ENCODE results near the gene NPAS2. TPM values are rescaled to one million over a fixed set of nuclear protein-coding genes. Genes with fewer than 3 reads are reported as not detected.

The NPAS2 gene
- total RNA-seq, 1 experiment from 2014 or later = 142 TPM

- Mint-ChIP-seq H3K27me3 (ENCODE audit: unreplicated experiment) (no peaks in the 10 kb centered on the region), H3K4me3 (ENCODE audit: low read depth, unreplicated experiment) (no peak overlapping the region), H3K9me3 (ENCODE audit: low read depth, unreplicated experiment) (no peaks in the 10 kb centered on the region), H3K27ac (ENCODE audit: unreplicated experiment) (no peak overlapping the region), H3K36me3 (ENCODE audit: insufficient read depth, unreplicated experiment) (peaks cover 23% of the 10 kb centered on the region), H3K4me1 (ENCODE audit: low read depth, unreplicated experiment) (peaks cover 43% of the 10 kb centered on the region)
- no TSS peak for BruUV-seq (replicated peaks)
- no peak for DNase-seq
- intact Hi-C loops (cut with micrococcal nuclease; ENCODE audit: unreplicated experiment) = no loop called here
- TF ChIP-seq CTCF (IDR thresholded peaks at IDR 0.05; ENCODE audit: unreplicated experiment) = no peak
- CTCF ChIA-PET = no interaction called here
Measured at GRCh38 chr2:100869120-100869519, 49.2 kb downstream of the NPAS2 start.

- CTCF ChIA-PET = no interaction called here
- intact Hi-C loops (cut with micrococcal nuclease; ENCODE audit: unreplicated experiment) = no loop called here
- H3K27ac Mint-ChIP-seq (ENCODE audit: unreplicated experiment) = no peak overlapping the region
- peaks cover 21% of the 10 kb centered on the region for H3K36me3 Mint-ChIP-seq (ENCODE audit: insufficient read depth, unreplicated experiment)
- DNase-seq = no peak
- no peak for TF ChIP-seq CTCF (IDR thresholded peaks at IDR 0.05; ENCODE audit: unreplicated experiment)
- peaks cover 39% of the 10 kb centered on the region for H3K4me1 Mint-ChIP-seq (ENCODE audit: low read depth, unreplicated experiment)
- no peaks in the 10 kb centered on the region for H3K9me3 Mint-ChIP-seq (ENCODE audit: low read depth, unreplicated experiment)
- no TSS peak for BruUV-seq (replicated peaks)
- H3K27me3 Mint-ChIP-seq (ENCODE audit: unreplicated experiment) = no peaks in the 10 kb centered on the region
- no peak overlapping the region for H3K4me3 Mint-ChIP-seq (ENCODE audit: low read depth, unreplicated experiment)
Measured at GRCh38 chr2:100870652-100871531, 51.0 kb downstream of the NPAS2 start.

- Mint-ChIP-seq H3K27ac (ENCODE audit: unreplicated experiment) (no peak overlapping the region), H3K4me1 (ENCODE audit: low read depth, unreplicated experiment) (peaks cover 31% of the 10 kb centered on the region), H3K4me3 (ENCODE audit: low read depth, unreplicated experiment) (no peak overlapping the region), H3K9me3 (ENCODE audit: low read depth, unreplicated experiment) (no peaks in the 10 kb centered on the region), H3K36me3 (ENCODE audit: insufficient read depth, unreplicated experiment) (peaks cover 15% of the 10 kb centered on the region), H3K27me3 (ENCODE audit: unreplicated experiment) (no peaks in the 10 kb centered on the region)
- no TSS peak for BruUV-seq (replicated peaks)
- no peak for DNase-seq
- intact Hi-C loops (cut with micrococcal nuclease; ENCODE audit: unreplicated experiment) = no loop called here
- no peak for TF ChIP-seq CTCF (IDR thresholded peaks at IDR 0.05; ENCODE audit: unreplicated experiment)
- CTCF ChIA-PET = no interaction called here
Measured at GRCh38 chr2:100875516-100876230, 55.7 kb downstream of the NPAS2 start.

- intact Hi-C loops (cut with micrococcal nuclease; ENCODE audit: unreplicated experiment) = no loop called here
- no peak for DNase-seq
- H3K9me3 Mint-ChIP-seq (ENCODE audit: low read depth, unreplicated experiment) = no peaks in the 10 kb centered on the region
- peaks cover 28% of the 10 kb centered on the region for H3K4me1 Mint-ChIP-seq (ENCODE audit: low read depth, unreplicated experiment)
- no peaks in the 10 kb centered on the region for H3K27me3 Mint-ChIP-seq (ENCODE audit: unreplicated experiment)
- H3K36me3 Mint-ChIP-seq (ENCODE audit: insufficient read depth, unreplicated experiment) = peaks cover 11% of the 10 kb centered on the region
- BruUV-seq (replicated peaks) = no TSS peak
- H3K4me3 Mint-ChIP-seq (ENCODE audit: low read depth, unreplicated experiment) = no peak overlapping the region
- CTCF ChIA-PET = no interaction called here
- no peak for TF ChIP-seq CTCF (IDR thresholded peaks at IDR 0.05; ENCODE audit: unreplicated experiment)
- no peak overlapping the region for H3K27ac Mint-ChIP-seq (ENCODE audit: unreplicated experiment)
Measured at GRCh38 chr2:100876231-100876860, 56.4 kb downstream of the NPAS2 start.
